Smooth muscle cell of the coronary artery (primary cell): ENCODE data around the gene DNAH14. TPM values are rescaled to one million over a fixed set of nuclear protein-coding genes. Genes with fewer than 3 reads are reported as not detected.

ENCODE experiments used
- total RNA-seq: library from RNA; depleted of rRNA; stranded (reverse); fragments of >200 nt; gene quantifications from 2 replicates; pipeline ENCODE4 v1.2.3, GENCODE V29; 2014; ENCODE audit warnings: low replicate concordance

The DNAH14 gene
- 5.3 TPM in 2 replicates for total RNA-seq

GRCh38 chr1:224929335-224930237 lies at the start of gene DNAH14:
DNAH14 (plus strand) TSS chr1:224929675; CDS start chr1:224952703, 23,028 bp downstream.

GRCh38 chr1:225427235-225428067 lies 498.0 kb downstream of the DNAH14 start, which contains the start of gene LBR:
LBR (minus strand) TSS chr1:225428038; CDS start chr1:225424075, 3,963 bp downstream.

